ENCODE measurements around the gene RASA3. TPM values are rescaled to one million over a fixed set of nuclear protein-coding genes. Genes with fewer than 3 reads are reported as not detected.
"Not testable (repeated sequence)": the region's sequence is repeated elsewhere in the genome, so short reads cannot be mapped to it uniquely, and the experiment has no call there.

Gene RASA3
- total RNA-seq, 1 experiment from 2014 or later: 9.1 TPM

GRCh38 chr13:114177245-114178010 is 45.0 kb upstream of the RASA3 start:
- Histone ChIP-seq H3K4me3 (ENCODE audit: low read length) (no peak overlapping the region), H3K9ac (ENCODE audit: low read length) (no peak overlapping the region), H3K9me3 (ENCODE audit: low read length) (no peaks in the 10 kb centered on the region), H3K27me3 (ENCODE audit: low read length) (no peaks in the 10 kb centered on the region), H4K20me1 (ENCODE audit: low read length) (no peaks in the 10 kb centered on the region), H3K36me3 (ENCODE audit: low read depth, low read length) (no peaks in the 10 kb centered on the region), H3K4me1 (ENCODE audit: insufficient read depth, low read length) (no peaks in the 10 kb centered on the region), H3K27ac (ENCODE audit: low read length) (no peak overlapping the region), H2AFZ (ENCODE audit: low read length) (no peak overlapping the region), H3K9me2 (replicated peaks; ENCODE audit: low read length) (no peaks in the 10 kb centered on the region), H3F3A (ENCODE audit: low read length, unreplicated experiment) (no peaks in the 10 kb centered on the region), H3K79me2 (ENCODE audit: low read length) (no peaks in the 10 kb centered on the region), H3K4me2 (ENCODE audit: low read length) (no peak overlapping the region)
- POLR2A ChIA-PET (ENCODE audit: unreplicated experiment): no interaction called here
- DNase-seq (no peak), ATAC-seq (0 out of 2 replicates have a peak, but pooled peaks have one; percentile 48)
- intact Hi-C loops (cut with micrococcal nuclease): no loop called here
- TF ChIP-seq EZH2 (IDR thresholded peaks at IDR 0.05; ENCODE audit: low read length, unreplicated experiment) (no peak), EZH2phosphoT487 (IDR thresholded peaks at IDR 0.05; ENCODE audit: borderline replicate concordance, low read length) (no peak), CTCF (conservative IDR thresholded peaks at IDR 0.05; ENCODE audit: low read depth, low read length) (no peak)
- no TSS peak for BruUV-seq (replicated peaks)
- CTCF ChIA-PET: no interaction called here

- H3K9me3 ChIP-seq (ENCODE audit: low read length); H3K27ac ChIP-seq (ENCODE audit: low read length); POLR2A ChIA-PET (ENCODE audit: unreplicated experiment); H3K79me2 ChIP-seq (ENCODE audit: low read length); H3K9me2 ChIP-seq (replicated peaks; ENCODE audit: low read length); H3K4me2 ChIP-seq (ENCODE audit: low read length); H3K36me3 ChIP-seq (ENCODE audit: low read depth, low read length); CTCF ChIA-PET; H3K9ac ChIP-seq (ENCODE audit: low read length); H3K4me1 ChIP-seq (ENCODE audit: insufficient read depth, low read length); BruUV-seq (replicated peaks); H3K27me3 ChIP-seq (ENCODE audit: low read length); intact Hi-C loops (cut with micrococcal nuclease); ATAC-seq; H2AFZ ChIP-seq (ENCODE audit: low read length); H3F3A ChIP-seq (ENCODE audit: low read length, unreplicated experiment); DNase-seq; H4K20me1 ChIP-seq (ENCODE audit: low read length); H3K4me3 ChIP-seq (ENCODE audit: low read length): not testable (repeated sequence)
These were observed 44.0 kb upstream of the RASA3 start for GRCh38 chr13:114176359-114176902.

GRCh38 chr13:114174529-114174961 is 42.1 kb upstream of the RASA3 start:
- ATAC-seq (no peak), DNase-seq (no peak)
- no peak overlapping the region for H3K4me2 ChIP-seq (ENCODE audit: low read length)
- no peaks in the 10 kb centered on the region for H4K20me1 ChIP-seq (ENCODE audit: low read length)
- no peaks in the 10 kb centered on the region for H3K36me3 ChIP-seq (ENCODE audit: low read depth, low read length)
- no peak overlapping the region for H3K27ac ChIP-seq (ENCODE audit: low read length)
- H3K9ac ChIP-seq (ENCODE audit: low read length): no peak overlapping the region
- no peak overlapping the region for H2AFZ ChIP-seq (ENCODE audit: low read length)
- H3K79me2 ChIP-seq (ENCODE audit: low read length): no peaks in the 10 kb centered on the region
- H3K9me3 ChIP-seq (ENCODE audit: low read length): no peaks in the 10 kb centered on the region
- no peaks in the 10 kb centered on the region for H3F3A ChIP-seq (ENCODE audit: low read length, unreplicated experiment)
- POLR2A ChIA-PET (ENCODE audit: unreplicated experiment): no interaction called here
- H3K4me1 ChIP-seq (ENCODE audit: insufficient read depth, low read length): no peaks in the 10 kb centered on the region
- H3K27me3 ChIP-seq (ENCODE audit: low read length): no peaks in the 10 kb centered on the region
- no peaks in the 10 kb centered on the region for H3K9me2 ChIP-seq (replicated peaks; ENCODE audit: low read length)
- intact Hi-C loops (cut with micrococcal nuclease): no loop called here
- BruUV-seq (replicated peaks): no TSS peak
- CTCF ChIA-PET: no interaction called here
- no peak for TF ChIP-seq EZH2phosphoT487 (IDR thresholded peaks at IDR 0.05; ENCODE audit: borderline replicate concordance, low read length)
- TF ChIP-seq EZH2 (IDR thresholded peaks at IDR 0.05; ENCODE audit: low read length, unreplicated experiment): no peak
- no peak for TF ChIP-seq CTCF (conservative IDR thresholded peaks at IDR 0.05; ENCODE audit: low read depth, low read length)
- H3K4me3 ChIP-seq (ENCODE audit: low read length): no peak overlapping the region
